Loucy (cell line): ENCODE results near the gene FCRL6.

ENCODE experiments used
- H2AFZ ChIP-seq: fragments of 200-600 bp; sonication (generic); 2 replicates; pipeline ENCODE4 v1.6.0; 2016; ENCODE audit warnings: antibody characterized with exemption, mild to moderate bottlenecking, low read length, moderate library complexity
- H3F3A ChIP-seq: fragments of 200-600 bp; 2 replicates; pipeline ENCODE4 v1.6.0; 2016; ENCODE audit warnings: antibody characterized with exemption, low read depth, mild to moderate bottlenecking
- H3K27me3 ChIP-seq: fragments of 200-600 bp; sonication (generic); 2 replicates; pipeline ENCODE4 v1.6.1; 2014; ENCODE audit warnings: low read length, mild to moderate bottlenecking; ENCODE audit not compliant: insufficient read depth, poor library complexity, severe bottlenecking
- H3K36me3 ChIP-seq: fragments of 200-600 bp; sonication (generic); 2 replicates; pipeline ENCODE4 v1.6.1; 2016; ENCODE audit warnings: low read length; ENCODE audit not compliant: insufficient read depth
- H3K4me1 ChIP-seq: fragments of 200-600 bp; sonication (generic); 2 replicates; pipeline ENCODE4 v1.5.1; 2014; ENCODE audit warnings: low read length, mild to moderate bottlenecking; ENCODE audit not compliant: insufficient read depth, poor library complexity, severe bottlenecking
- H3K4me2 ChIP-seq: fragments of 200-600 bp; sonication (generic); 2 replicates; pipeline ENCODE4 v1.6.0; 2014; ENCODE audit warnings: antibody characterized with exemption, low read length, low read depth, mild to moderate bottlenecking; ENCODE audit not compliant: poor library complexity, severe bottlenecking
- H3K4me3 ChIP-seq: fragments of 200-600 bp; sonication (generic); 2 replicates; pipeline ENCODE4 v1.5.1; 2014; ENCODE audit warnings: low read length, mild to moderate bottlenecking, mixed read lengths; ENCODE audit not compliant: poor library complexity, severe bottlenecking
- H3K79me2 ChIP-seq: fragments of 200-600 bp; sonication (generic); 2 replicates; pipeline ENCODE4 v1.6.1; 2014; ENCODE audit warnings: low read length; ENCODE audit not compliant: insufficient read depth
- H3K9ac ChIP-seq: fragments of 200-600 bp; sonication (generic); 2 replicates; pipeline ENCODE4 v1.6.0; 2014; ENCODE audit warnings: mild to moderate bottlenecking, low read depth, low read length, moderate library complexity; ENCODE audit not compliant: poor library complexity, severe bottlenecking
- H3K9me2 ChIP-seq: fragments of 200-600 bp; sonication (generic); replicated peaks from 2 replicates; pipeline ENCODE4 v1.6.1; 2016; ENCODE audit warnings: low read depth, low read length, mixed read lengths
- H3K9me3 ChIP-seq: fragments of 200-600 bp; sonication (generic); 2 replicates; pipeline ENCODE4 v1.6.1; 2014; ENCODE audit warnings: mild to moderate bottlenecking, antibody characterized with exemption, low read length, low read depth; ENCODE audit not compliant: insufficient read depth
- H4K20me1 ChIP-seq: fragments of 200-600 bp; sonication (generic); 2 replicates; pipeline ENCODE4 v1.6.0; 2014; ENCODE audit warnings: antibody characterized with exemption, low read length, mild to moderate bottlenecking; ENCODE audit not compliant: insufficient read depth, poor library complexity, severe bottlenecking
- CTCF ChIP-seq: fragments of 200-600 bp; sonication (generic); conservative IDR thresholded peaks from 2 replicates; pipeline ENCODE4 v1.5.1; 2014; ENCODE audit warnings: mild to moderate bottlenecking, antibody characterized with exemption, low read length
- EZH2phosphoT487 ChIP-seq: fragments of 200-600 bp; IDR thresholded peaks from 2 replicates; pipeline ENCODE4 v1.6.1; 2018; ENCODE audit warnings: antibody characterized with exemption, mild to moderate bottlenecking, moderate library complexity, borderline replicate concordance

The FCRL6 gene

GRCh38 chr1:159839116-159839849 is 37.1 kb downstream of the FCRL6 start:
- no peaks in the 10 kb centered on the region for H3F3A ChIP-seq
- H4K20me1 ChIP-seq = no peaks in the 10 kb centered on the region
- no peak overlapping the region for H3K4me2 ChIP-seq
- TF ChIP-seq CTCF (no peak), EZH2phosphoT487 (no peak)
- H3K27me3 ChIP-seq = no peaks in the 10 kb centered on the region
- no peaks in the 10 kb centered on the region for H3K79me2 ChIP-seq
- peaks cover 21% of the 10 kb centered on the region for H3K4me1 ChIP-seq
- H3K9me3 ChIP-seq = no peaks in the 10 kb centered on the region
- H2AFZ ChIP-seq = no peak overlapping the region
- no peak overlapping the region for H3K9ac ChIP-seq
- no peaks in the 10 kb centered on the region for H3K36me3 ChIP-seq
- no peaks in the 10 kb centered on the region for H3K9me2 ChIP-seq
- no peak overlapping the region for H3K4me3 ChIP-seq

GRCh38 chr1:159841749-159842148 is 39.6 kb downstream of the FCRL6 start:
- Histone ChIP-seq H3K9me3 (no peaks in the 10 kb centered on the region), H3K79me2 (no peaks in the 10 kb centered on the region), H3K4me3 (no peak overlapping the region), H4K20me1 (no peaks in the 10 kb centered on the region), H2AFZ (peak overlapping the region; percentile 16; the same call in 1 of the 2 replicates), H3K9me2 (no peaks in the 10 kb centered on the region), H3K4me1 (peaks cover 17% of the 10 kb centered on the region), H3K4me2 (no peak overlapping the region), H3K9ac (no peak overlapping the region), H3K36me3 (no peaks in the 10 kb centered on the region), H3K27me3 (no peaks in the 10 kb centered on the region), H3F3A (no peaks in the 10 kb centered on the region)
- TF ChIP-seq CTCF (no peak), EZH2phosphoT487 (no peak)

GRCh38 chr1:159843459-159843858 is 41.3 kb downstream of the FCRL6 start:
- peaks cover 17% of the 10 kb centered on the region for H3K4me1 ChIP-seq
- no peaks in the 10 kb centered on the region for H3K79me2 ChIP-seq
- no peak overlapping the region for H2AFZ ChIP-seq
- TF ChIP-seq CTCF (no peak), EZH2phosphoT487 (no peak)
- no peaks in the 10 kb centered on the region for H3K9me3 ChIP-seq
- no peaks in the 10 kb centered on the region for H4K20me1 ChIP-seq
- no peak overlapping the region for H3K9ac ChIP-seq
- H3F3A ChIP-seq = no peaks in the 10 kb centered on the region
- H3K4me2 ChIP-seq = no peak overlapping the region
- no peaks in the 10 kb centered on the region for H3K27me3 ChIP-seq
- H3K4me3 ChIP-seq = no peak overlapping the region
- no peaks in the 10 kb centered on the region for H3K9me2 ChIP-seq
- no peaks in the 10 kb centered on the region for H3K36me3 ChIP-seq
